K562 (cell line): ENCODE results near the gene GBA2. TPM values are rescaled to one million over a fixed set of nuclear protein-coding genes. Genes with fewer than 3 reads are reported as not detected.
A peak's percentile ranks its signal among the peaks of the same experiment; 100 is the strongest.

ENCODE experiments used
- CBFB ChIP-seq: sonication (generic); formaldehyde crosslinking; IDR thresholded peaks from 2 replicates; pipeline ENCODE4 v1.4.0; 2020; ENCODE audit warnings: mild to moderate bottlenecking, missing genetic modification reagents
- HDAC6 ChIP-seq: IDR thresholded peaks from 2 replicates; pipeline ENCODE4 v1.6.1; 2012; ENCODE audit warnings: low read depth, mild to moderate bottlenecking, control low read depth, inconsistent platforms, low read length, moderate library complexity
- HDGF ChIP-seq: fragments of 450-650 bp; IDR thresholded peaks from 2 replicates; pipeline ENCODE4 v1.6.1; 2016
- HNRNPH1 ChIP-seq: fragments of 200-400 bp; formaldehyde crosslinking; optimal IDR thresholded peaks from 2 replicates; pipeline ENCODE3; 2017; ENCODE audit warnings: low read depth, mild to moderate bottlenecking, low read length, moderate library complexity
- IRF2 ChIP-seq: sonication (generic); formaldehyde crosslinking; IDR thresholded peaks from 2 replicates; pipeline ENCODE4 v1.8.1; 2022; ENCODE audit warnings: mild to moderate bottlenecking, missing genetic modification reagents
- JUN ChIP-seq, 2 experiments: sonication (generic) in 1 of 2; formaldehyde crosslinking in 1 of 2; IDR thresholded peaks; 2 replicates each; pipeline versions ENCODE4 v1.6.1 to v1.8.0; 2012 to 2022; ENCODE audit warnings: borderline replicate concordance in 2 of 2, mild to moderate bottlenecking in 2 of 2, improper control_type of control experiment in 1 of 2, low read depth in 1 of 2, low read length in 1 of 2, missing genetic modification reagents in 1 of 2
- JUNB ChIP-seq: fragments of 450-650 bp; formaldehyde crosslinking; conservative IDR thresholded peaks from 2 replicates; pipeline ENCODE4 v1.4.0; 2020; ENCODE audit warnings: mild to moderate bottlenecking
- NFE2L1 ChIP-seq: fragments of 450-650 bp; IDR thresholded peaks from 2 replicates; pipeline ENCODE4 v1.6.1; 2016; ENCODE audit warnings: missing genetic modification characterization, low read depth, mild to moderate bottlenecking, missing compliant biosample characterization, moderate library complexity, borderline replicate concordance
- POLR2B ChIP-seq: fragments of 450-650 bp; IDR thresholded peaks from 2 replicates; pipeline ENCODE4 v1.6.1; 2018; ENCODE audit warnings: low read depth; ENCODE audit not compliant: partially characterized antibody
- SMC3 ChIP-seq: conservative IDR thresholded peaks from 2 replicates; pipeline ENCODE4 v1.6.1; 2011; ENCODE audit warnings: low read depth, low read length, improper control_type of control experiment; ENCODE audit not compliant: insufficient read depth
- SUPT5H ChIP-seq: fragments of 450-650 bp; IDR thresholded peaks from 2 replicates; pipeline ENCODE4 v1.6.1; 2016
- TAF15 ChIP-seq: fragments of 200-400 bp; formaldehyde crosslinking; IDR thresholded peaks from 2 replicates; pipeline ENCODE4 v1.6.1; 2017; ENCODE audit warnings: mild to moderate bottlenecking, low read depth, low read length, moderate library complexity
- polyA plus RNA-seq, 8 experiments: library from polyadenylated mRNA; depleted of rRNA in 4 of 8; stranded (reverse) in 5 of 8; unstranded in 3 of 8; fragments of >200 nt; fragmentation: Nextera tagmentation in 2 of 8; fragmentation: Illumina TruSeq in 1 of 8; extraction: Ambion mirVana in 2 of 8; extraction: Trizol in 1 of 8; gene quantifications; 2 replicates each; pipeline versions ENCODE4 v1.2.1 to v1.2.3, GENCODE V29; 2011 to 2014; ENCODE audit warnings: inconsistent platforms in 1 of 8, missing spikeins in 1 of 8
- total RNA-seq, 7 experiments: library from RNA; depleted of rRNA in 6 of 7; stranded (reverse); fragments of >200 nt in 6 of 7; fragmentation: Illumina TruSeq in 2 of 7; extraction: Trizol in 2 of 7; gene quantifications; 2 replicates each; pipeline versions ENCODE4 v1.2.1 to v1.2.3, GENCODE V29; 2011 to 2021; ENCODE audit warnings: low replicate concordance in 1 of 7
- TF ChIP-seq, protein P1 (sequence below): fragments of 200-800 bp; sonication (Bioruptor generic); IDR thresholded peaks from 2 replicates; pipeline ENCODE4 v1.6.1; 2016; ENCODE audit warnings: missing genetic modification characterization, missing compliant biosample characterization
- TF ChIP-seq, protein P2 (sequence below): sonication (generic); formaldehyde crosslinking; IDR thresholded peaks from 2 replicates; pipeline ENCODE4 v1.8.0; 2022; ENCODE audit warnings: missing genetic modification reagents, mild to moderate bottlenecking, borderline replicate concordance
- TF ChIP-seq, protein P3 (sequence below): fragments of 250-450 bp; sonication (Bioruptor Pico); IDR thresholded peaks from 2 replicates; pipeline ENCODE4 v1.8.0; 2022; ENCODE audit warnings: moderate library complexity, mild to moderate bottlenecking, inconsistent platforms
- TF ChIP-seq, protein P4 (sequence below): sonication (generic); IDR thresholded peaks from 2 replicates; pipeline ENCODE4 v1.6.1; 2016

GBA2 gene
- total and polyA plus RNA-seq, 9 of the 15 experiments (the other 6 are each of a cell fraction or from before 2014, with no cell fraction given) = 14.1 to 60.4 (median 32.1) TPM

DNA sequence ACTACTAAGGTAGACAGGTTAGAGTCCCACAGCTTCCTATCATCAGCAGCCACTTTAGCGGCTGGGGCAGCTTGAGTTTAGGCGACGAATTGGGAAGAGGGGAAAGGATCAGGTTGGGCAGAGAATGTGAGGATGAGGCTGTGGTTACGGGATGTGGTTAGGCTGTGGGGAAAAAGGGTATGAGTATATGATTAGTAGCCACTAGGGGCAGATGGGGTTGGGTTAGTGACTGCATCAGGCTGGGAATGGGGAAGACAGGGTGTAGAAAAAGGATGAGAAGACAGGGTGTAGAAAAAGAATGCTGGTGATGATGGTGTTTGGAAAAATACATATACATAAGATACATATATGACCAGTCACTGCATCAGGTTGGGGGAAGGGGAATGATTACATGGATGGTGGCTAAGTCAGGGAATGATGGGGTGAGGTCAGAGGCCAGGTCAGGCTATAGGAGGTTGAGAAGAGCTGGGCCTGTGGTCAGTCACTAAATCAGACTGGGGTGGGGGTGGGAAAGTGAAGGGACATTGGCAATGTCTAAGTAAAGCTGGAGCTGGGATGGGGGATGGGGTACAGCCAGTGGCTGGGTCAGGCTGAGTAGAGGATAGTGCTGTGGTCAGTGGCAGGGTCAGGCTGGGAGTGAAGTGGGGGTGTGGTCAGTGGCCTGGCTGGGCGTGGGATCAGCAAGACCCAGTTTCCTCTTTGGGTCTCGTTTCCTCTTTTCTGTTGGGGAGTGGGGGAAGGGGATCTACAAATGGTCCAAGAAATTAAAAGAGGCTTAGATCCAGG is 19.1 kb downstream of the GBA2 start (continued):
- TF ChIP-seq, protein P1, sequence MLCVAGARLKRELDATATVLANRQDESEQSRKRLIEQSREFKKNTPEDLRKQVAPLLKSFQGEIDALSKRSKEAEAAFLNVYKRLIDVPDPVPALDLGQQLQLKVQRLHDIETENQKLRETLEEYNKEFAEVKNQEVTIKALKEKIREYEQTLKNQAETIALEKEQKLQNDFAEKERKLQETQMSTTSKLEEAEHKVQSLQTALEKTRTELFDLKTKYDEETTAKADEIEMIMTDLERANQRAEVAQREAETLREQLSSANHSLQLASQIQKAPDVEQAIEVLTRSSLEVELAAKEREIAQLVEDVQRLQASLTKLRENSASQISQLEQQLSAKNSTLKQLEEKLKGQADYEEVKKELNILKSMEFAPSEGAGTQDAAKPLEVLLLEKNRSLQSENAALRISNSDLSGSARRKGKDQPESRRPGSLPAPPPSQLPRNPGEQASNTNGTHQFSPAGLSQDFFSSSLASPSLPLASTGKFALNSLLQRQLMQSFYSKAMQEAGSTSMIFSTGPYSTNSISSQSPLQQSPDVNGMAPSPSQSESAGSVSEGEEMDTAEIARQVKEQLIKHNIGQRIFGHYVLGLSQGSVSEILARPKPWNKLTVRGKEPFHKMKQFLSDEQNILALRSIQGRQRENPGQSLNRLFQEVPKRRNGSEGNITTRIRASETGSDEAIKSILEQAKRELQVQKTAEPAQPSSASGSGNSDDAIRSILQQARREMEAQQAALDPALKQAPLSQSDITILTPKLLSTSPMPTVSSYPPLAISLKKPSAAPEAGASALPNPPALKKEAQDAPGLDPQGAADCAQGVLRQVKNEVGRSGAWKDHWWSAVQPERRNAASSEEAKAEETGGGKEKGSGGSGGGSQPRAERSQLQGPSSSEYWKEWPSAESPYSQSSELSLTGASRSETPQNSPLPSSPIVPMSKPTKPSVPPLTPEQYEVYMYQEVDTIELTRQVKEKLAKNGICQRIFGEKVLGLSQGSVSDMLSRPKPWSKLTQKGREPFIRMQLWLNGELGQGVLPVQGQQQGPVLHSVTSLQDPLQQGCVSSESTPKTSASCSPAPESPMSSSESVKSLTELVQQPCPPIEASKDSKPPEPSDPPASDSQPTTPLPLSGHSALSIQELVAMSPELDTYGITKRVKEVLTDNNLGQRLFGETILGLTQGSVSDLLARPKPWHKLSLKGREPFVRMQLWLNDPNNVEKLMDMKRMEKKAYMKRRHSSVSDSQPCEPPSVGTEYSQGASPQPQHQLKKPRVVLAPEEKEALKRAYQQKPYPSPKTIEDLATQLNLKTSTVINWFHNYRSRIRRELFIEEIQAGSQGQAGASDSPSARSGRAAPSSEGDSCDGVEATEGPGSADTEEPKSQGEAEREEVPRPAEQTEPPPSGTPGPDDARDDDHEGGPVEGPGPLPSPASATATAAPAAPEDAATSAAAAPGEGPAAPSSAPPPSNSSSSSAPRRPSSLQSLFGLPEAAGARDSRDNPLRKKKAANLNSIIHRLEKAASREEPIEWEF (CRISPR knock-in tag) = no peak
- TF ChIP-seq HDAC6 (no peak), SMC3 (no peak), POLR2B (peak; percentile 8), HDGF (peak; percentile 57; the same call in 1 of the 2 replicates), NFE2L1 (tag) (no peak), HNRNPH1 (no peak), TAF15 (no peak), CBFB (CRISPR knock-in tag) (0 out of 2 replicates have a peak, but pooled peaks have one; percentile 30), SUPT5H (no peak), JUNB (no peak), IRF2 (CRISPR knock-in tag) (no peak), JUN (IDR thresholded peaks at IDR 0.05; ENCODE audit: borderline replicate concordance, low read depth, low read length) (no peak), JUN (CRISPR knock-in tag; IDR thresholded peaks at IDR 0.05; ENCODE audit: borderline replicate concordance) (no peak)
- TF ChIP-seq, protein P2, sequence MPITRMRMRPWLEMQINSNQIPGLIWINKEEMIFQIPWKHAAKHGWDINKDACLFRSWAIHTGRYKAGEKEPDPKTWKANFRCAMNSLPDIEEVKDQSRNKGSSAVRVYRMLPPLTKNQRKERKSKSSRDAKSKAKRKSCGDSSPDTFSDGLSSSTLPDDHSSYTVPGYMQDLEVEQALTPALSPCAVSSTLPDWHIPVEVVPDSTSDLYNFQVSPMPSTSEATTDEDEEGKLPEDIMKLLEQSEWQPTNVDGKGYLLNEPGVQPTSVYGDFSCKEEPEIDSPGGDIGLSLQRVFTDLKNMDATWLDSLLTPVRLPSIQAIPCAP (CRISPR knock-in tag) = no peak
- TF ChIP-seq, protein P3, sequence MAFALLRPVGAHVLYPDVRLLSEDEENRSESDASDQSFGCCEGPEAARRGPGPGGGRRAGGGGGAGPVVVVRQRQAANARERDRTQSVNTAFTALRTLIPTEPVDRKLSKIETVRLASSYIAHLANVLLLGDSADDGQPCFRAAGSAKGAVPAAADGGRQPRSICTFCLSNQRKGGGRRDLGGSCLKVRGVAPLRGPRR (CRISPR knock-in tag) = no peak
- TF ChIP-seq, protein P4, sequence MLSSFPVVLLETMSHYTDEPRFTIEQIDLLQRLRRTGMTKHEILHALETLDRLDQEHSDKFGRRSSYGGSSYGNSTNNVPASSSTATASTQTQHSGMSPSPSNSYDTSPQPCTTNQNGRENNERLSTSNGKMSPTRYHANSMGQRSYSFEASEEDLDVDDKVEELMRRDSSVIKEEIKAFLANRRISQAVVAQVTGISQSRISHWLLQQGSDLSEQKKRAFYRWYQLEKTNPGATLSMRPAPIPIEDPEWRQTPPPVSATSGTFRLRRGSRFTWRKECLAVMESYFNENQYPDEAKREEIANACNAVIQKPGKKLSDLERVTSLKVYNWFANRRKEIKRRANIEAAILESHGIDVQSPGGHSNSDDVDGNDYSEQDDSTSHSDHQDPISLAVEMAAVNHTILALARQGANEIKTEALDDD = peak; percentile 84
- TF ChIP-seq, all 486 proteins: peak for 64
